GM18502 (cell line): ENCODE results near the gene TMEM179.

ENCODE experiments used
- ATAC-seq: cut with Tn5 transposase; IDR thresholded peaks from one replicate; pipeline ENCODE4 v1.9.1; 2021; ENCODE audit warnings: mild to moderate bottlenecking; ENCODE audit not compliant: unreplicated experiment, poor library complexity

Gene TMEM179

GRCh38 chr14:104601786-104602185, 2.8 kb downstream of the TMEM179 start:
- ATAC-seq: no peak

DNA sequence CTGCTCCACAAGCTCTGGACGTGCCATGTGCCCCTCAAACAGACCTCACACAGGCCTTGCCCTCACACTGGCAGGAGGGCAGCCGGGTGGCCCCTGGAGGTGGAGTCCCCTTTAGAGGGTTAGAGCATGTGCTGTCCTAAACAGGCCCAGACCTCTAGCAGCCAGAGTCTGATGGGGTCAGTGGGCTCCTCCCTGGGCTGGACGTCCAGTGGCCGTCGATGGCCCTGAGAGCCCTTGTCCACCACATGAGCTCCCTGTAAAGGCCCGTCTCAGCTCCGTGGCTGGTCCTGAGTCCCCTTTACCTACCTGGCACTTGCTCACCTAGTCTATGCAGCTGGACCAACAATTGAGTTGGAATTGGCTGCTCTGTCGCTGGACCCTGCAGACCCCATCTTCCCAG, 3.8 kb downstream of the TMEM179 start:
- ATAC-seq: no peak

DNA sequence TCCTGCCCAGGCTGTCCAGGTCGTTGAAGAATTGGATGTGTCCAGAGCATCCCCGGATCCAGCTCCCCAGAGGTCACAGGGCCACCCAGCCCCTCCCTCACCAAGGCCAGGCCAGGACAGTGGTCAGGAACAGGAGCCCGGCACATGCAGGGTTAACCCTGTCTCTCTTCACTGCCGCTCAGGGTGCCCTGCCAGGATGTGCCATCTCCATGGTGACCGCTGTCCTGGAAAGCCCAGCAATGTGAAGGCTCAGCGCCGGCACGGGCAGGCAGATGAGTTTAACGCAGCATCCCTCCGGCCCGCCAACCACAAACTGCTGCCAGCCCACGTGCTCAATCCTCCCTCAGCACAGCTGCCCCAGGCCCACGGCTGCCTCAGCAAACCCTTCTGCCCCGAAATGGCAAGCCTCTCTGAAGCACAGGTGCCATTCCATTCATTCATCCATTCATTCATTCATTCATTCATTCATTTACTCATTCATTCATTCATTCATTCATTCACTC, 4.4 kb downstream of the TMEM179 start:
- ATAC-seq: no peak

- no peak for ATAC-seq
Measured at GRCh38 chr14:104599446-104599845, 5.1 kb downstream of the TMEM179 start.

- ATAC-seq: no peak
Measured at GRCh38 chr14:104598910-104599273, 5.7 kb downstream of the TMEM179 start.

DNA sequence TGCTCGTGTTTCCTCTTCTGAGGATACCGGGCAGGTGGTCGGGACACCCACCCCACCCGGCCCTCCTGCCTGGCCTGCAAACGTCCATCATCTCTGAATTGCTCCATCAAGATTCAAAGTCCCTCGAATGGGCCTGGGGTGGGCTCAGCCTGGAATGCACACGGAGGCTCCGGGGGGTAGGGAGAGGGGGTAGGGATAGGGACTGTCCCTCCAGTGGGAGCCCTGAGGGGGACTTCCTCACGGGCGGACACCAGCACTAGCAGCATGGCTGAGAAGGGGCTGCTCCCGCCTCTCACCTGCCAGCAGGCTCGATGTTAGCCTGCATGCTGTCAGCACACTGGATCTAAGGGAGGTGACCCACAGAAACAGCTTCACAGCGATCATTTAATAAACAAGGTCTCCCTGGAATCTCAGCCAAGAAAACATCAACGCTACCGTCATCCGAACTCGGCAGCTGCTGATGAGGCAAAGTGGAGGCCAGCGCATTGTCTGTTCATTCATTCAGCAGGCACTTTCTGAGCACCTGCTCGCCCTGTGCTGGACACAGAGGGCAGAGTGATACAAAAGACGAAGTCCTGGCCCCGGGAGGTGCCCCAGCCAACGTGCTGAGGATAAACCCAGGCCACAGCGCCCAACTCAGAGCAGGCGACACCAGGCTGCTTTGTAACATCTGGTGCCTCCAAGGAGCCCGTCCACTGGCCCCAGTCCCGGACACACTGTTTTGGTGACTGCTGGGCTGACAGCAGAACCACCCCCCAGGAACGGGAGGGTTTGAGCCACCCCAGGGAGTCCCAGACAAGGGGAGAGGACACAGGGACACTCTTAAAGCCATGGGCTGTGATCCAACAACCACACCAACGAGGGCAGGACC, 6.3 kb downstream of the TMEM179 start:
- no peak for ATAC-seq

GRCh38 chr14:104597576-104597975, 7.0 kb downstream of the TMEM179 start:
- ATAC-seq: no peak

GRCh38 chr14:104596927-104597351, 7.6 kb downstream of the TMEM179 start:
- ATAC-seq: no peak

DNA sequence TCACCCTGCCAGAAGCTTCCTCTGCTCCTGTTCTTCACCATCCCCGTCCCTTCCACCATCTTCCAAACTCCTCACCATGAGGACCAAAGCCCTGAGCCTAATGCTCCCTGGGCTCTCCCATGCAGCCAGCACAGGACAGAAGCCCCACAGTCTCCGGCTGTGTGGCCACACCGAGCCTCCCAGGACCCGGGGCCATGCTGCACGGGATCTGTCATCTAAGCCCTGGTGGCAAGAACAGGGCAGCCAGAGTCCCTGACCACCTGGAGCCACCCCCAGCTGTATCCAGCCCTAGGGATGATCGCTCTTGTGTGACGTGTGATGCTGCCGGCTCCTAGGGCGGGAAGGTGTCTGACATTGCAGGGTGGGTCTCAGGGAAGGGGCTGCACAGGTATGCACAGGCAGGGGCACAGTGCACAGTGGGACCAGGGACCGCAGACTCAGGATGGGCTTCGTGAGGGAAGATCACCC, 8.1 kb downstream of the TMEM179 start:
- no peak for ATAC-seq

DNA sequence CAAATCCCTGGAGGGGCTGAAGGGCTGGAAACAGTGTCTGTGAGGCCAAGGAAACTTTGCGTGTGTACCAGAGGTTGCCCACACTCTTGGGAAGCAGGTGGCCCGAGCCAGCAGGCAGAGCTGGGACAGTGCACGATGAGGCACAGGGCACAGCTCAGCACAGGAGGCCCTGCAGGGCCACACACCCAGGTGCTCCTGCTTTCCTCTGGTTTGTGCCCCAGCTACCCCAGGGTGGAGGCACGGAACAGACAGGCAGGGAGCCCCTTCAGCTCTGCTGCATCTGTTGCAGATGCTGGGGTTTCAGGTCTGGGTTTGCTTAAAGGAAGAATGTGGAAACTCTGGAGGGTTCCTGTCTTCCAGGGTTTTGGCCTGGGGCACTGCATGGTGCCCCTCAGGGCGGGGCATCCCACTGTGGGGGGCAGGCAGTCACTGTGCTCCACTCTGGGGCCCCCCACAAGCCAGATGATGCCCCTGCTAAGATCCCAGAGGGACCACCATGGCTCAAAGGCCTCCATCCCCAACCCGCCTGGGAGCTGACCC, 8.6 kb downstream of the TMEM179 start:
- ATAC-seq: no peak

DNA sequence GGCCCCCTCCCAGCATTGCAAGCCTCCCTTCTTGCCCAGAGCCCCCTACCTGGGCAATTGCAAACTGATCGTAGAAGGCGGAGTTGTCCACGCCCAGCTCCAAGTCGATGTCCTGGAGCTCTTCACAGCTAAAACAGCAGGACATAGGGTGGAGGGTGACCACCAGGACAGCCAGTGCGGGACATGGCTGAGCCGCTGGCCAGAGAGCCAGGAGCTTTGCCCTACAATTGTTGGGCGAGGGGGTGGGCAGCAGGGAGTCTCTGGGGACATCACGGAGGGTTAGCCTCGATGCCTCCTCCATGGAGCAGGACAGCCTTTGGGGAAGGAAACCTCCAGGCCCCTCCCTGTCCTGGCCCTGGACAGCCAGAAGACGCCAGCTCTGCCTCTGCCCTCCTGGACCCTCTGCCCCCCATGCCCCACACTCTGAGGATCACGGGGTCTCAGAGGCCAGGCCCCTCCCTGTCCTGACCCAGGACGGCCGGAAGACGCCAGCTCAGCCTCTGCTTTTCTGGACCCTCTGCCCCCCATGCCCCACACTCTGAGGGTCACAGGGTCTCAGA, 9.4 kb downstream of the TMEM179 start:
- no peak for ATAC-seq

DNA sequence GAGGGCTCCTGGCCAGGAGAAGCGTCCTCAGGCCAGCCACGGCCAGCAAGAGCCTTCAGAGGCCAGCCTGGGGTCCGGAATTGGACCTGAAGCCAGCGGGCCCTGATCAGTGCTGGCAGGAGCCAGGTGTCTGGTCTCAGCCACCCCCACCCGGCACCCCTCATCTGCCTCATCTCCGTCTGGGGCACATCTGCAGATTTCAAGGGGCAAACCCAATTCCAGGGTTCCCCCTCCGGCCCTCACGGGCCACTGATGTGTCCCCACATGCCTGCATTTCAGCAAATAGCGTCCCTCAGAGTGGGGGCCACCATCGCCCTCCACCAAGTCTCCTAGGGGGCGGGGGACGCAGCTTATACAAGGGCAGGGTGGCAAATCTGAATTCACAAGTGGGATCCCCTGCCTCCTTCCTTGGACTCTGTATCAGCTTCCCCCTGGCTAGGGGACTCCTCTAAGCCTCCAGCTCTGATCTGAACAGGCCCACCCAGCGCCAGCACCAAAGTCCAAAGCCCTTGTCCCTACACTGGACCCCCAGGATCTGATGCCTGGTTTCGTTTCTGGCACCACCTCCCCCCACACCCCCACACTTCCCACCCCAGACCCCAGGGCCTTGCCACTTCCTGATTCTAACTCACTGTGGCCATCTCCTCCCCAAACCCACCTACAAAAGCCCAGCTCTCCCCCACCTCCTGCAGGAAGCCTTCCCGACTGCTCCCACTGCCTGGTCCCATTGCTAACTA, 10.1 kb downstream of the TMEM179 start:
- no peak for ATAC-seq

DNA sequence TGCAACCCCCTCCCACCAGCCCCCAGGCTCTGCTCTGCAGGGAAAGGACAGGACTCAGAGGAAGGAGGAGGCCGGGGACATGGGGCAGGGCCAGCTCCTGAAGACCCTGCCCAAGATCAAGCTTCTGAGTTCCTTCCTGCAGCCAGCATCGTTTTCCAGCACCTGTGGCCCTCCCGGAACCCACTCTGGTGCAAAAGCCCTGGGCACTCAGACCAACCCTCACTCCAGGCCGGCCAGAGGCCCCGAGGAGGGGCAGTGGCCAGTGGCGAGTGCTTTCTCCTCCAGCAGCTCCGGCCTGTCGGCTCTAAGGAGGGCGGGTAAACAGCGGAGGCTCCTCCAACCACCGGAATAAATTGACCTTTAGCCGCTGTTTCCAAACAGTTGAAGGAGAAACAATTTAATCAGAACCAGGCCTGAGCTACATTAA, 10.8 kb downstream of the TMEM179 start:
- ATAC-seq: no peak

- ATAC-seq: no peak
Measured at GRCh38 chr14:104593241-104593701, 11.3 kb downstream of the TMEM179 start.

- no peak for ATAC-seq
Measured at GRCh38 chr14:104592785-104593184, 11.8 kb downstream of the TMEM179 start.

DNA sequence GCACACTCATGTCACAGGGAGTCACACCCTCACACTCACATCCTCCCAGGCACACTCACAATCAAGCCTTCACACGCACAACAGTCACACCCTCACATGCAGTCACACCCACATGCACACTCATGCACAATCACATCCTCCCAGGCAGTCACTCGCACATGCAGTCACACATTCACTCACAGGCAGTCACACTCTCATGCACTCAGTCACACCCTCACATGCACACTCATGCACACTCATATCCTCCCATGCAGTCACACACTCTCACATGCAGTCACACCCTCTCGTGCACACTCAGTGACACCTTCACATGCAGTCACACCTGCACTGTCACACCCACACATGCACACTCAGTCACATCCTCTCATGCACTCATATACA, 12.3 kb downstream of the TMEM179 start:
- no peak for ATAC-seq

DNA sequence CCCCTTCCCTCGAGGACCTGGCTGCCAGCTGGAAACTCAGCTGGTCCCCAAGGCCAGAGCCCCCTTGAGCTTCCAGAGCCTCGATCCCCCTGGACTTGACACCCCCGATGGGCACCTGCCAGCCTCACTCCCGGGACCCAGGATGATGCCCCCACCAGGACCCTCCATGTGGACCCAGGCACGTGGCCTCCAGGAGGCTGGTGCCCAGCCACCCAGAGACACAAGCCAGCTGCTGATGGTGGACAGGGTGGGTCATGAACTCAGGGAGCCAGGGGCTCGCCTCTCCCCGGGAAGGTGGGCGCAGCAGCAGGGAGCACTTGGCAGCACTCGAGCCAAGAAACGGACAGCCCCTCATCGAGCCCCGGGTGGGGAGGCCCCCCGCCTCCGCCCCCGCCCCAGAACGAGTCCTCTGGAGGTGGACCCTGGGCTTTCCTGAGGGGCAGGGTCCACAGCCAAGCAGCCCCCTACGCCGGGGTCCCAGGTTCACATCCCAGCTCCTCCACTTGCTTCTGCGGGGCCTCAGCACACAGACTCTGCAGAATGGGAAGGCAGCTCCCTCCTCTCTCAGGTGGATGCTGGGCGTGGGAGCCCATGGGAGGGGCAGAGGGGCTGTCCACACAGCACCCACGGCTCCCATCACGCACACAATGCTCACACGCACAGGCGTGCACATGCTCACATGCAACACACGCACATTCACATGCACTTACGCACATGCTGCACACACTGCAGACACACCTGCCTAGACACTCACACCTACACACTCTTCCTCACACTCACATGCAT, 12.9 kb downstream of the TMEM179 start:
- ATAC-seq: no peak

GRCh38 chr14:104591031-104591430, 13.5 kb downstream of the TMEM179 start:
- no peak for ATAC-seq

- ATAC-seq: no peak
Measured at GRCh38 chr14:104590240-104590965, 14.2 kb downstream of the TMEM179 start.
